GM12892 (cell line): Measurements from ENCODE around the gene C12orf75.
"Not testable (repeated sequence)": the region's sequence is repeated elsewhere in the genome, so short reads cannot be mapped to it uniquely, and the experiment has no call there.

Experiments used
- DNase-seq: peaks from one replicate; pipeline ENCODE4 v3.0.0; 2011; ENCODE audit not compliant: insufficient read length
- FAIRE-seq: peaks from 2 replicates; lab custom pipeline; 2011; peaks lifted over from hg19 to GRCh38; lab: Jason Lieb, UNC
- POLR2A ChIP-seq: IDR thresholded peaks from 2 replicates; pipeline ENCODE4 v1.6.1; 2011; ENCODE audit warnings: low read depth, low read length, control low read depth
- POLR2AphosphoS5 ChIP-seq: IDR thresholded peaks from 2 replicates; pipeline ENCODE4 v1.6.1; 2011; ENCODE audit warnings: low read depth, low read length, control low read depth
- TAF1 ChIP-seq: IDR thresholded peaks from 2 replicates; pipeline ENCODE4 v1.6.1; 2011; ENCODE audit warnings: low read depth, mild to moderate bottlenecking, control low read depth, low read length, borderline replicate concordance

Gene C12orf75

DNA sequence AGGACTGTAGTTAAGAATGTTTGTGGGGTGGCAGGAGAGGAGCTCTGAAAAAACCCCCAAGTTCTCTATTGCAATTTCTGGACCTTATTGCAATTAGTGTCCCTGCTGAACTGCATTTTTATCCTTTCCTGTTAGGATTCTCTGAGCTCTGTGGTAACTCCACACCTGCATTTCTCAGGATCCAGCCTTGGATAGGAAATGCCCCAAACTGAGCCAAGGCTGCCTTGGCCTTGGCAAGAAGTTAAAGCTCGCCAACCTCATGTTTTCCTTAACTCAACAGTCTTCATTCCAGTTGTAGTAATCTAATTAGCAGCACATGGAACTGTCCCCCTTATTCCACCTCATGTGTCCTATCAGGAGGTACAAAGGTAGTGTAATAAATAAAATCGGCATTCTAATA lies 66.5 kb downstream of the C12orf75 start:
- DNase-seq = no peak
- no peak for FAIRE-seq
- no peak for TF ChIP-seq POLR2A

DNA sequence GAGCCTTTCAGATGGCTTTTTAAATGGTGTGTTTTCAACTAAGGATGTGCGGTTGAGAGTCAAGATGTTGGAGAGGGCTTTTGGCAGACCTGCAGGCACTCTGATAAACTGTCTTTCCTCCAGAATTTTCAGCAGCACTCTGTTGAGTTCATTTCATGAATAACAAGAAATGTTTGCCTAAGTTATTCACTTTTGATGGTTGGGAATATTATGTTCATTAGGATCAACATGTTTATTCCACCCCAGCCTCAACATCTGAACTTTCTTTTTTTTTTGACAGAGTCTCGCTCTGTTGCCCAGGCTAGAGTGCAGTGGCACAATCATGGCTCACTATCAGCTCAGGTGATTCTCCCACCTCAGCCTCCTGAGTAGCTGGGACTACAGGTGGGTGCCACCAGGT lies 68.4 kb downstream of the C12orf75 start:
- DNase-seq = no peak
- TF ChIP-seq TAF1 = no peak
- no peak for TF ChIP-seq POLR2A
- TF ChIP-seq POLR2AphosphoS5 = no peak
- no peak for FAIRE-seq

DNA sequence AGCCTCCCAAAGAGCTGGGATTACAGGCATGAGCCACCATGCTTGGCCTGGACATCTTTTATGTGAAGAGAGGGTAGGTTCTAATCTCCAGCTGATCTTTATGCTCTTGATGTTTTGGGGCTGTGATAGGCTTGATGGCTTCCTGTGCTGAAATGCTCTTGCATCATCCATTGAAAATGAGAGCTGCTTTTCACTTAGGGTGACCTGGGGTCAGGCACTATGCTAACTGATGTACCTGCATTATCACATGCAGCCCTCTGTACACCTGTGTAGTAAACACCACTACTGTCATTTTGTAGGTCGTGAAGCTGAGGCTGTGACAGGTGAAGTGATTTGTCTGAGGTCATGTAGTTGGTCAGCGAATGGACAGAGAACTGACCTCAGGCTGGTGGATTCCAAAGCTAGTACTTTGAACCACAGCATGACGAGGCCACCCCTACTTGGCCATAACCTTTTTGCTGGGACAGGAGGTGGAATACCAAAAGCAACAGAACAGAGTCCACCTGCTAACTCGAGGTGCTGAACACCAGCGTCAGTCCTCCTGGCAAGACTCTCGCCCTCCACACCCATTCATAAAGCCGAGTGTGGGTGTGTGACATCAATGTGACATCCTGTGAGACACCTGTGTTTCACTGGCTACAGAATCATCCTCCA lies 69.1 kb downstream of the C12orf75 start:
- FAIRE-seq = no peak
- TF ChIP-seq TAF1 (no peak), POLR2A (no peak), POLR2AphosphoS5 (no peak)
- DNase-seq = no peak

DNA sequence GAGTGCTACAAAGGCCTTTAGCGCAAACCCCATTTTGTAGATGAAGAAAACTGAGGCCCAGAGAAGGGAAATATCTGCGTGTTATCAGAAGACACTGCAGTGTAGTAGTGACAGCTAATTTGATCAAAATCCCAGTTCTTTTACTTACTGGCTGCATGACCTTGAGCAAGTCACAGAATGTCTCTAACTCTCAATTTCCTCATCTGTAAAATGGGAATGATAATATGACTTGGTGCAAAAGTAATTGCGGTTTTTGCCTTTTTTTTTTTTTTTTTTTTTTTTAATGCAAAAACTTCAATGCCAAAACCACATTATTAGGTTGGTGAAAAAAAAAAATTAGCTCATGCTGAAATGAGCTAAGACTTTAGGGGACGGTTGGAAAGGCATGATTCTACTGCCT lies 69.7 kb downstream of the C12orf75 start:
- no peak for FAIRE-seq
- DNase-seq = no peak
- TF ChIP-seq POLR2A = no peak
- no peak for TF ChIP-seq TAF1
- TF ChIP-seq POLR2AphosphoS5 = no peak

DNA sequence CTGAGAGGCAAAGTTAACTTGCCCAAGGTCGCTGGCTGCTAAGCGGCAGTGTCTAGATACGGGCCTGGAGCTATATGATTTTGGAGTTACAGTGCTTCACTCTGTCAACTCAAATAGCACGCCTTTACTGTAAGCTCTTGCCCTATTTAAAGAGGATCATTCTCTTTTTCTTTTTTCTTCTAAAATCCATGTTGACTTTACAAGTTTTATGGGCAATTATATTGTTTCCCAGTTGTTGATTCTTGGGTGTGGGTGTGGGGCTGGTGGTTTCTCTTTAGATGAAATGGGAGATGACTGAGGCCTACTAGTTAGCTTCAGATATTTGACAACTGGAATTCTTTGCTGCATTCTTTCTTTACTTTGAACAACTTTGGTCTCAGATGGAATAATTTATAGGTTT lies 70.7 kb downstream of the C12orf75 start:
- FAIRE-seq = no peak
- TF ChIP-seq POLR2AphosphoS5 (no peak), POLR2A (no peak)
- DNase-seq = no peak

DNA sequence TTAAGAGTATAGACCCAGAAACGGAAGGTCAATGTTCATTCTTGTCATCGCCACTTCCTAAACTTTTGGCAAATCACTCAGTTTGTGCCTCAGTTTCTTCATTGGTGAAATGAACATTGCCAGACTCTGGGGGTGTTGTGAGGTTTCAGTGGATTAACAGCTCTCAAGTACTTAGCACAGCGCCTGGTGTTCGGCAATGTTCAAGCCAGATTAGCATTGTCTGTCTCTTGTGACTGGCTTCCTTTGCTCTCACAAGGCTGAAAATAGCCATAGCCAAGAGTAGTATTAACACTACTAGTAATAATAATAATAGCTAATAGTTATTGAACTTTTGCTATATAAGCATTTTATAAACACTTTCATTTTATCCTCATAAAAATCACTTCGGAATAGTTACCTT lies 71.9 kb downstream of the C12orf75 start:
- no peak for TF ChIP-seq POLR2AphosphoS5
- TF ChIP-seq POLR2A = no peak
- TF ChIP-seq TAF1 = no peak

DNA sequence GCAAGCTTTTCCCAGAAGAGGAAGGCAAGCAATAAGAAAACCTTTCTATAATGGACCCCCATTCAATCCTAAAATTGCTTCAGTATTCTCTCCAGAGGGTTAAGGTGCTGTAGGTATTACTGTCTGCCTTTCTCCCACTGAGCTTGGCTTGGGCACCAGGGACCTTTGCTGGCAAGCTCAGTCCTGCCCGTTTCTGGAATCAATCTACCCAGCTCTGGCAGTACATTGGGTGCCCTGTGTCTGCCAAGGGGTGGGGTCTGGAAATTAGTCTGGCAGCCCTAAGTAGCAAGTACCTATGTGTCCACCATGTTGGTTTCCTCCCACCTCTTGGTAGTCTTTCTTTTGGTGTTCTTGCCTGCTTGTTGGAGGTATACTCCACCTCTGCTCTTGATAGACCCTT lies 72.6 kb downstream of the C12orf75 start:
- DNase-seq (no peak), FAIRE-seq (no peak)
- TF ChIP-seq POLR2A (no peak), TAF1 (no peak), POLR2AphosphoS5 (no peak)

More for the DNA sequence above, 71.9 kb downstream of the C12orf75 start:
- FAIRE-seq = no peak
- no peak for DNase-seq

DNA sequence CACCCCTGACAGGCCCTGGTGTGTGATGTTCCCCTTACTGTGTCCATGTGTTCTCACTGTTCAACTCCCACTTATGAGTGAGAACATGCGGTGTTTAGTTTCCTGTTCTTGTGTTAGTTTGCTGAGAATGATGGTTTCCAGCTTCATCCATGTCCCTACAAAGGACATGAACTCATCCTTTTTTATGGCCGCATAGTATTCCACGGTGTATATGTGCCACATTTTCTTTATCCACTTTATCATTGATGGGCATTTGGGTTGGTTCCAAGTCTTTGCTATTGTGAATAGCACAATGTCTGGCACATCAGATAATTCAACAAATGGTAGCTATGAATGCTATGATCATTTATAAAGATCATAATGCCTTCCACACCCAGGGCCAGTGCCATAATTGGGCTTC lies 73.6 kb downstream of the C12orf75 start:
- not testable (repeated sequence) for FAIRE-seq, DNase-seq

DNA sequence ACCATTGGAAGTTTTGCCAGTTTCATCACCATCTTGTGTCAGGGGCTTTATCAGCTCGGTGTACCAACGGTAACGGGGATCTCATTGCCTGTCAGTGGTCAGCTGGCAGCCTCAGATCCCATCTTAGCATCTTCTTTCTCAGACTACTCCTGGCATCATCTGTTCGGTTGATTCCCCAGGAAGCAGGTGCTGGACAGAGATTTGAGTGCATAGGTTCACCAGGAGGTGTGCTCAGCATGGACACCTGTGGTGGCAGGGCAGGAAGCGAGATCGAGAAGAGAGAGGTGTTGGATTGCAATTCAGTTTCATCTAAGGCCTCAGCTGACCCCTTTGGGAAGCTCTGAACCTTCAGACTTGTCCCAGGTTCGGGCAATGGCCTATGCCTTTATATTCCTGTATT lies 76.0 kb downstream of the C12orf75 start:
- FAIRE-seq (no peak), DNase-seq (no peak)

DNA sequence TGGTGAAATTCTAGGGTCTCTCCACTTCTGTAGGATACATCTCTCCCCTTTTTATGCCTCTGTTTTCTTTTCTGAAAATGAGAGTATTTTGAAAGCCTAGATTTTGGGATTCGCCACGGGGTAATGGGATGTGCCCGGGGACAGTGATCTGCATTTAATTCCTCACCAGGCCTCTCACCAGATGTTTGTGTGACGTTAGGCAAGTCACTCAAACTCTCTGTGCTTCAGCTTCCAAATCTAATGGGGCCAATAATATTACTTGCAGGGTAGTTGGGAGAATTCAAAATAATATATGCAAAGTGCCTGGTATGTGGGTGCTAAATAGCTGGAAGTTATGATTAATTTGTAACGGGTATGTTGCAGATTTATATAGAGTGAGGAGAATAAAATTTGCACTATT lies 78.8 kb downstream of the C12orf75 start:
- no peak for FAIRE-seq
- TF ChIP-seq TAF1 (no peak), POLR2AphosphoS5 (no peak), POLR2A (no peak)
- no peak for DNase-seq

More for the DNA sequence above, 76.0 kb downstream of the C12orf75 start:
- TF ChIP-seq POLR2A (no peak), TAF1 (no peak), POLR2AphosphoS5 (no peak)

DNA sequence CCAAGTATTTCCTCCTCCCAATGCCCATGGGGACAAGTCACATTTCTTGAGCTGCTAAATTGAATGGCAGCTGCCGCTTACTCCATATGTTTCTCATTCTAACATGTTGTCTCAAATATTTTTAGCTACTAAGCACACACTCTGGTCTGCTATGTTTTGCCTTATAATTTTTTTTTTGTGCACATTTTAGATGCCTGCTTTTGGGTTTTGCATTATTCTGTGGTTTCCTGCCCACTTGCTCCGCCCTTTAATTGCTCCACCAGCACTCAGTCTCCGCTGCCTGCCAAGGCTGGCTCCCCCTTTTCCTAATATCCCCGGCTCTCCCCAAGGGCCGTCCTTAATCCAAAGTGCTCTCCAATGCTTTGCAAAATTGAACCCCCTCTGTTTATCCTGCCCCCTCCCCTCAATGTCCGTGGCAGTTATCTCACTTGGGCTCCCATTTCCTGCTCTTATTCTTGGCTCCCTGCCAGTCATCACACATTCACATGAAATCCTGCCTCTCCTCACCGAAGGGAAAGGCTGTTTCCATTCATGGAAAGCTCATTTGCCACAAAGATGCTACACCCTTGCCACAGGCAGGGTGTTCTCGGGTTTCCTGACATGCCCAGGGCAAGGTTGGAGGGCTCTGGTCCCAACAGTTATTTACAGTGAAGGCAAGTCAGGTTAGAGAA lies 79.4 kb downstream of the C12orf75 start:
- TF ChIP-seq TAF1 (no peak), POLR2AphosphoS5 (no peak)
- FAIRE-seq (no peak), DNase-seq (no peak)

DNA sequence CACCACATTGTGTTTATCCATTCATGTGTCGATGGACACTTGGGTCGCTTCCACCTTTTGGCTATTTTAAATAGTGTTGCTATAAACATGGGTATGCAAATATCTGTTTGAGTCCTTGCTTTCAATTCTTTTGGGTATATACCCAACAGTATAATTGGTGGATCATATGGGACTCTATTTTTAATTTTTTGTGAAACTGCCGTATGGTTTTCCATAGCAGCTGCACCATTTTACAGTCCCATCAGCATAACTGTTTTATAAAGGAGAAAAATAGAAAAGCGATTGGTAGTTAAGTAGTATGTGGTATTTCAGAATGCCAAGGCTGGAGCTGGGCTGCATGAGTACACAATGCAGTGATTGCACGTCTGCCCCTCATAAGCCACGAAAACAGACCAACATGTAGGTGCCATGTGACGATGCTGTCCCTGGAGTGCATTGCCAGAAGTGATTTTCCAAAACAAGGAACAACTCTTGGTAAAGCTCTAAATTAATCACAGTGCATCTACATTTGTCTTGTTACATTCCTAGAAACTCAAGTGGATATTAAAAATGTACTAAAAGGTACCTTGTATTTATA lies 83.5 kb downstream of the C12orf75 start:
- TF ChIP-seq POLR2A (no peak), POLR2AphosphoS5 (no peak), TAF1 (no peak)
- no peak for FAIRE-seq
- DNase-seq = no peak

DNA sequence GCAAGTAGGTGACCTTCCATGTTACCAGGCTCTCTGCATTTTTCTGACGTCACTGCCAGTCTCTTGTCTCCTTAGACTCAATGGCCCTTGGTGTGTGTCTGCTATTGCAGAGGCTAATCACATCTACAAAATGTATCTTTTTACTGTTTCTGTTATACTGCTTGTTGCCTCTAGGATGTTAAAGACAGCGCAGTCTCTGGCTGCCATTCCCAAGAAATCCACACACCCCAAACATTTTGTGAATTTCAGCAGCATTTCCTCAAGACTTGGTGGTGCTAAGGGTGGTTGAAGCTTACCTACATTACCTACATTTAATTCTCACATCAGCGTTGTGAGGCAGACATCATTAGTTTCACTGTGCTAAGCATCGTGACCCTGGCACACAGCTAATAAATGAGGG lies 87.2 kb downstream of the C12orf75 start:
- TF ChIP-seq POLR2AphosphoS5 = no peak
- TF ChIP-seq POLR2A = no peak
- no peak for TF ChIP-seq TAF1
- DNase-seq = no peak
- no peak for FAIRE-seq
